Ovary (tissue), 9 donors: Measurements from ENCODE around the gene PER2. TPM values are rescaled to one million over a fixed set of nuclear protein-coding genes. Genes with fewer than 3 reads are reported as not detected.
"Not testable (repeated sequence)": the region's sequence is repeated elsewhere in the genome, so short reads cannot be mapped to it uniquely, and the experiment has no call there.

Source experiments
- DNase-seq, 5 donors: peaks; one replicate each; pipeline ENCODE4 v3.0.0-alpha.2; 2019 to 2020
- H3K27ac ChIP-seq, 2 donors: fragments of 200-600 bp; one replicate each; pipeline versions ENCODE4 v1.5.1 to v1.8.0; 2019 to 2022
- H3K27me3 ChIP-seq: fragments of 200-600 bp; one replicate; pipeline ENCODE4 v1.8.0; 2022
- H3K36me3 ChIP-seq: fragments of 200-600 bp; sonication (generic); one replicate; pipeline ENCODE4 v1.5.1; 2019
- H3K4me1 ChIP-seq: one replicate; pipeline ENCODE4 v1.8.1; 2013; ENCODE audit warnings: mild to moderate bottlenecking, moderate library complexity; ENCODE audit not compliant: insufficient read depth
- H3K4me3 ChIP-seq: fragments of 200-600 bp; sonication (generic); one replicate; pipeline ENCODE4 v1.5.1; 2017
- H3K9me3 ChIP-seq, 2 donors: fragments of 200-600 bp in 1 of 2; sonication (generic) in 1 of 2; one replicate each; pipeline versions ENCODE4 v1.5.1 to v1.8.1; 2013 to 2019; ENCODE audit warnings: mild to moderate bottlenecking in 1 of 2, moderate library complexity in 1 of 2
- EP300 ChIP-seq: sonication (generic); formaldehyde crosslinking; IDR thresholded peaks from one replicate; pipeline ENCODE4 v1.6.1; 2017; ENCODE audit warnings: antibody characterized with exemption
- POLR2A ChIP-seq: fragments of 450-650 bp; IDR thresholded peaks from one replicate; pipeline ENCODE4 v1.6.1; 2017; ENCODE audit warnings: antibody characterized with exemption, mild to moderate bottlenecking, moderate library complexity
- WGBS, 3 donors: extraction: QIAGEN DNeasy Blood & Tissue Kit in 1 of 3; methylation state at CpG; one replicate each; pipeline versions ENCODE4 v1.1.5 to v1.1.7; 2013 to 2017; 5-methylcytosine and 5-hydroxymethylcytosine counted together
- intact Hi-C, 4 donors: fragments of 100-400 bp; cut with DNase I; formaldehyde crosslinking; loops; one replicate each; pipeline versions ENCODE4 v1.11.0 to v1.15.1; 2022 to 2023
- polyA plus RNA-seq, 2 donors: library from polyadenylated mRNA; stranded (reverse); fragments of 200-250 nt in 1 of 2; fragments of 350-450 nt in 1 of 2; fragmentation: Illumina TruSeq in 1 of 2; extraction: RNeasy Lipid Tissue Mini Kit (QIAGEN cat#74804) in 1 of 2; gene quantifications; one replicate each; pipeline ENCODE4 v1.2.3, GENCODE V29; 2013 to 2014
- total RNA-seq, 7 donors: library from RNA; depleted of rRNA in 2 of 7; stranded (reverse); fragments of >200 nt in 2 of 7; fragmentation: NEBNext Ultra II Directional in 3 of 7; extraction: Animal tissue kit (Norgen Biotek cat#: 25700) in 3 of 7; gene quantifications; one replicate each; pipeline versions ENCODE4 v1.1.0 to v1.2.4, GENCODE V29; 2016 to 2023
- TF ChIP-seq, protein P1 (sequence below), 3 donors: fragments of 450-650 bp in 2 of 3; fragments of 200-600 bp in 1 of 3; IDR thresholded peaks; one replicate each; pipeline versions ENCODE4 v1.5.1 to v1.8.0; 2016 to 2022; ENCODE audit warnings: antibody characterized with exemption in 3 of 3, mild to moderate bottlenecking in 1 of 3
- donor health status: DM: no; HTN: no; CAD: no; lungs with moderate emphysema.
- donor health status: DM: no; HTN: no; CAD: no.
- donor health status: Bipolar disorder and iron deficiency.
- donor health status: DM: yes; HTN: yes; CAD: no.
- donor health status: DM: no; HTN: no; CAD: no.
- donor health status: DM: yes; HTN: yes; CAD: no.

PER2 gene
- total and polyA plus RNA-seq, 9 donors, result 8.1 to 34.5 (median 22.4) TPM

DNA sequence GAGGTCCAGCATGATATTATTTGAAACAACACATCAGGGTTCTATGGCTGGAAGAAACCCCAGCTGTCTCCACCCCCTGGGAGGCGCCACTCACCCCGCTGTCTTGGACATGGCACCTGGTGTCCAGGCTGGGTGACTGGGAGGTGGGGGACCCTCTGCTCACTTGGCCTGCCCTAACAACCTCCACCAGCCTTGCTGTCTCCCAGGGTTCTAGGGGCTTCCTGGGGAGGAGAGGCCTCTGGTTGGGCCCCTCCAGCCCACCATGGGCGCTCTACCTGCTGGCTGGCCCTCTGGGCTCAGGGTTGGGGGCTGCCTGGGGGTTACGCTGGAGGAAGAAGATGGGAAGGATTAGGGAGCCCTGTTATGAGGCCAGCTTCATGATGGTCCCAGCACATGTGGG is 16.3 kb downstream of the PER2 start:
- no peaks in the 10 kb centered on the region for H3K27me3 ChIP-seq
- H3K9me3 ChIP-seq, result no peaks in the 10 kb centered on the region
- intact Hi-C loops, result no loop called here
- H3K4me1 ChIP-seq, result no peaks in the 10 kb centered on the region
- 95 to 96% (median 96%) methylated on average over 4 of the region's 4 CpGs for WGBS, 3 donors
- no peak overlapping the region for H3K27ac ChIP-seq
- no peak overlapping the region for H3K4me3 ChIP-seq
- TF ChIP-seq POLR2A, result no peak
- no peak for TF ChIP-seq EP300
- TF ChIP-seq, protein P1, sequence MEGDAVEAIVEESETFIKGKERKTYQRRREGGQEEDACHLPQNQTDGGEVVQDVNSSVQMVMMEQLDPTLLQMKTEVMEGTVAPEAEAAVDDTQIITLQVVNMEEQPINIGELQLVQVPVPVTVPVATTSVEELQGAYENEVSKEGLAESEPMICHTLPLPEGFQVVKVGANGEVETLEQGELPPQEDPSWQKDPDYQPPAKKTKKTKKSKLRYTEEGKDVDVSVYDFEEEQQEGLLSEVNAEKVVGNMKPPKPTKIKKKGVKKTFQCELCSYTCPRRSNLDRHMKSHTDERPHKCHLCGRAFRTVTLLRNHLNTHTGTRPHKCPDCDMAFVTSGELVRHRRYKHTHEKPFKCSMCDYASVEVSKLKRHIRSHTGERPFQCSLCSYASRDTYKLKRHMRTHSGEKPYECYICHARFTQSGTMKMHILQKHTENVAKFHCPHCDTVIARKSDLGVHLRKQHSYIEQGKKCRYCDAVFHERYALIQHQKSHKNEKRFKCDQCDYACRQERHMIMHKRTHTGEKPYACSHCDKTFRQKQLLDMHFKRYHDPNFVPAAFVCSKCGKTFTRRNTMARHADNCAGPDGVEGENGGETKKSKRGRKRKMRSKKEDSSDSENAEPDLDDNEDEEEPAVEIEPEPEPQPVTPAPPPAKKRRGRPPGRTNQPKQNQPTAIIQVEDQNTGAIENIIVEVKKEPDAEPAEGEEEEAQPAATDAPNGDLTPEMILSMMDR (IDR thresholded peaks at IDR 0.05), result no peak
- no peak for DNase-seq
- H3K36me3 ChIP-seq, result no peaks in the 10 kb centered on the region

DNA sequence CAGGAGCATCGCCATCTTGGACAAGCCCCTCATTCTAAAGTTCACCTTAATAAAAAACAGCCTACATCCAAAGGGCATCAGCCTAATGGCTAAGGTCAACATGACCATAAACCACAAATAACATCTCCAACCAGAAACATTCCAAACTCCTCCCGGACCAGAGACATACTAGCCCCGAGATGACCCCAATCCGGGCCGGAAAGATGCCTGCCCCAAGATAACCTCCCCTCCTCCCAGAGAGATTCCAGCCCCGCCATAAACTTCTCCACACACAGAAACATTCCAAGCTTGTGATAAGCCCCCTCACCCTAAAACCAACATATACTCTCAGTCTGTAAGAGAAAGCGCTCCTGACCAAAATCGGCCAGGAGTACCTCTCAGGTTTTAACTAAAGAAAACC is 16.7 kb downstream of the PER2 start:
- H3K27me3 ChIP-seq, H3K9me3 ChIP-seq, intact Hi-C loops, DNase-seq, H3K4me3 ChIP-seq, H3K27ac ChIP-seq, H3K36me3 ChIP-seq, H3K4me1 ChIP-seq: not testable (repeated sequence)
- WGBS, 3 donors, result 38 to 50% (median 48%) methylated on average over 8 of the region's 8 CpGs

- intact Hi-C loops, result no loop called here
- no peaks in the 10 kb centered on the region for H3K27me3 ChIP-seq
- 74 to 79% (median 75%) methylated on average over 13 of the region's 13 CpGs for WGBS, 3 donors
- no peak overlapping the region for H3K4me3 ChIP-seq
- DNase-seq, result no peak
- TF ChIP-seq, protein P1 (IDR thresholded peaks at IDR 0.05), result no peak
- TF ChIP-seq EP300, result no peak
- no peak for TF ChIP-seq POLR2A
- H3K36me3 ChIP-seq, result no peaks in the 10 kb centered on the region
- H3K27ac ChIP-seq, result no peak overlapping the region
- H3K4me1 ChIP-seq, result no peaks in the 10 kb centered on the region
- H3K9me3 ChIP-seq, result no peaks in the 10 kb centered on the region
These were observed 17.3 kb downstream of the PER2 start for GRCh38 chr2:238271061-238271554.

DNA sequence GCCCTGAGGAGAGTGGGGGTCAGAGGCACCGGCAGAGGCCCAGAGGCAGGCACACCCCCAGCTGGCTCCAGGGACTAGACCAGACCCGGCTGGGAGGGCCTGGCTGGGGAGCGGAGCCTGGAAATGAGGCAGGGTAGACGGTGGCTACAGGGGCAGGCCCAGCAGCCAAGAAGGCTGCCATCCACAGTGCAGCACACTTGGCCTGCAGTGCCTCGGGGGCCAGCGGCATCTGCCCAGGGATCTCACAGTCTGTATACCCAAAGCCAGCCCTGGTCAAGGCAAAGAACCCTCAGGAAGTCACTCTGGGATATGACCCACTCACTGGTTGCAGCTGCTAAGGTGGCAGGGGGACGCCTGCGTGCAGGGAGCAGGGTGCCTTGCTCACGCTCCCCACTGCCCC is 17.8 kb downstream of the PER2 start:
- TF ChIP-seq, protein P1 (IDR thresholded peaks at IDR 0.05), result no peak
- TF ChIP-seq POLR2A (no peak), EP300 (no peak)
- intact Hi-C loops, result no loop called here

GRCh38 chr2:238269741-238270140 is 18.7 kb downstream of the PER2 start:
- no peak overlapping the region for H3K27ac ChIP-seq
- no peak overlapping the region for H3K4me3 ChIP-seq
- no peaks in the 10 kb centered on the region for H3K36me3 ChIP-seq
- H3K4me1 ChIP-seq, result no peaks in the 10 kb centered on the region
- H3K9me3 ChIP-seq, result no peaks in the 10 kb centered on the region
- no peaks in the 10 kb centered on the region for H3K27me3 ChIP-seq
- no peak for DNase-seq
- WGBS, 3 donors, result 89 to 94% (median 93%) methylated on average over 6 of the region's 6 CpGs
- TF ChIP-seq, protein P1 (IDR thresholded peaks at IDR 0.05), result no peak
- no peak for TF ChIP-seq EP300
- no peak for TF ChIP-seq POLR2A
- intact Hi-C loops, result loop anchor here in 1 of 4 donors (10.0 kb wide), 1 partner anchor 345 kb away; no protein-coding TSS in a partner anchor

More for the DNA sequence above, 17.8 kb downstream of the PER2 start:
- no peak overlapping the region for H3K4me3 ChIP-seq
- no peak overlapping the region for H3K27ac ChIP-seq
- no peaks in the 10 kb centered on the region for H3K9me3 ChIP-seq
- 67 to 86% (median 72%) methylated on average over 9 of the region's 9 CpGs for WGBS, 3 donors
- no peak for DNase-seq
- no peaks in the 10 kb centered on the region for H3K27me3 ChIP-seq
- no peaks in the 10 kb centered on the region for H3K36me3 ChIP-seq
- no peaks in the 10 kb centered on the region for H3K4me1 ChIP-seq
